IPS DF 4.7 (cell line): Measurements from ENCODE around the gene GABPB1.
"Not testable (repeated sequence)": the region's sequence is repeated elsewhere in the genome, so short reads cannot be mapped to it uniquely, and the experiment has no call there.

Experiments
- DNase-seq: peaks from one replicate; pipeline ENCODE4 v3.0.0-alpha.2; 2013; ENCODE audit warnings: low spot score; ENCODE audit errors: extremely low read depth

Gene GABPB1

DNA sequence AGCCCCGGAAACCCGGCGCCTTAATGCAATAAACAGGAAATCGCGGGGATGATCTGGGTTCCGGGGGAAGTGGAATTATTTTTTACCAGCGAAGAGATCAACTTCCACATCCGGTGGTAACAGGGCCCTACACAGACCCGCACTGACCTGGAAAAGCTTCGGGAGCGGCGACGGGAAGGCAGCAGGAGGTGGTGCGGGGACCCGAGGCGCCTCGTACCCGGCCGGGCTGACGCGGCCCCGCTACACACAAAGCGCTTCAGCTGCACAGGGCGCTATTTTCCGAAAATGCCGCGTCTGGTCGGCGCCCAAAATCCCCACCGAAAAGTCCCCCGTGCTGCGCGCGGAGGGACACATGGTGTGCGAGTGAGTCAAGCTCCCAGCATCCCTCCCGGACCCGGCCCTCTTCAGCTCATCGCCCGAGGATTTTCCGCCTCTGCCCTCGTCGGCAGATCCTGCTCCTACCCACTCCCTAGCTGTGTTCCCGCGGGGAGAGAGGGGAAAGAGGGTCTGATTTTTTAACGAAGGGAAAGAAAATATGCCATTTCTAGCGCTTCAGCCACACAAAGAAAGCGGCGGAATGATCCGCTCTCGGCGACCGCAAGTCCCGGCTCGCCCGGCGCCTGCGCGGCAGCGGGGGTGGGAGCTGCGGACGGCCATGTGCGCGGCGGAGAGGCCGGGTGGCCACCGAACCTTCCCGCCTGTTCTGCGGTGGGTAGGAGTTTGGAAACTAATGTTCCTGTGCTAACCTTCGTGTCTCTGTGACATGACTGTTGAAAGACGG, at the start of gene GABPB1:
Gene GABPB1 (minus strand): TSS at position 361 of the 781 bp plus-strand sequence. CDS start 45,400 bp downstream, outside the sequence.
- DNase-seq = no peak

DNA sequence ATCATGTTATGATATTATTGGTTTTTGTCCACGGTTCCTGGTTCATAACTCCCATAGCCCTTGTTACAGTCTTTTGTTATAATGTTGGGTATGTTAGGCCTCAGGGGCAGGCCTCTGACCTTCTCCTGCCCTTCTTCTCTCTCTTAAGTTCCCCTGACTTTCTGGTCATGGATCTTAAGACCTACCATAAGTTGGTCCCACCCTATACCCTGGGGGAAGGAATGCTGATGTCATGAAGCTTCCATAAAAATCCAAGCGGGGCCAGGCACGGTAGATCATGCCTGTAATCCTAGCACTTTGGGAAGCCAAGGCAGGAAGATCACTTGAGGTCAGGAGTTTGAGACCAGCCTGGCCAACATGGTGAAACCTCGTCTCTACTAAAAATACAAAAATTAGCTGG, 36.6 kb upstream of the GABPB1 start:
- not testable (repeated sequence) for DNase-seq

DNA sequence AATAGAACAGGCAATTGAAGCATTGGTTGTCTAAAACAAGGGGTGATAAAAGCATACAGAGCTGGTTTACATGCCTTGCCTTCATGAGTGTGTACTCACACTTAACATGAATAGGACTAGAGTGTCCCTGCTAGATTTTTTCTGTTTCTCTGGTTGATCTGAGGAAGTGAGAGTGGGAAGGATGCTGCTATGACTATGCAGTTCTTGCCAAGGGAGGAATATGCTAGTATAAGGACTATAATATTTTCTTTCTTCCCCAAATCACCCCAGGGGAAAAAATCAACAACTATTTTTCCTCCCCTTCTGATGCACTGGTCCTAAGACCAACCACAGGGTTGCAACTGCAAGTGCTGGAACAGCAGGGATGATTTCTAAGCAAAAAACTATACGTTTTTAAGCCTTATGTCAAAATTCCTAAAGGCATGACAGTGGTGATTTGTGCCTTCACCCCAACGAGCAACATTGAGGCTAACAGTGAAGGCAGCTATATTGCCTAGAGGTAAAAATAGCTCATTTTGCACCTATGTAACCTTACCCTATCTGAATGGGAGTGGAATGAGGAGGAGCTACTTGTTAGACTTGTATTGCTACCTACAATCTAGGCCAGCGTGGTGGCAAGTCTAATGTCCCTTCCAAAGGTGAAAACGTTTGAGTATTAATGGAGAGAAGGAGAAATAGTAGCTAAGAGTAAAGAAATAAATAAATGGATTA, 35.7 kb upstream of the GABPB1 start:
- DNase-seq = no peak

DNA sequence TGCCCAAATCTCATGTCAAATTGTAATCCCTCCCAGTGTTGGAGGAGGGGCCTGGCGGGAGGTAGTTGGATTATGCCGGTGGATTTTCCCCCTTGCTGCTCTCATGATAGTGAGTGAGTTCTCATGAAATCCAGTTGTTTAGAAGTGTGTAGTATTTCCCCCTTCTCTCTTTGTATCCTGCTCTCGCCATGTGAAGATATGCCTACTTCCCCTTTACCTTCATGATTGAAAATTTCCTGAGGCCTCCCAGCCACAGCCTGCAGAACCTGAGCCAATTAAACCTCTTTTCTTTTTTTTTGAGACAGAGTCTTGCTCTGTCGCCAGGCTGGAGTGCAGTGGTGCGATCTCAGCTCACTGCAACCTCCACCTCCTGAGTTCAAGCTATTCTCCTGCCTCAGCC, 27.4 kb upstream of the GABPB1 start:
- not testable (repeated sequence) for DNase-seq

DNA sequence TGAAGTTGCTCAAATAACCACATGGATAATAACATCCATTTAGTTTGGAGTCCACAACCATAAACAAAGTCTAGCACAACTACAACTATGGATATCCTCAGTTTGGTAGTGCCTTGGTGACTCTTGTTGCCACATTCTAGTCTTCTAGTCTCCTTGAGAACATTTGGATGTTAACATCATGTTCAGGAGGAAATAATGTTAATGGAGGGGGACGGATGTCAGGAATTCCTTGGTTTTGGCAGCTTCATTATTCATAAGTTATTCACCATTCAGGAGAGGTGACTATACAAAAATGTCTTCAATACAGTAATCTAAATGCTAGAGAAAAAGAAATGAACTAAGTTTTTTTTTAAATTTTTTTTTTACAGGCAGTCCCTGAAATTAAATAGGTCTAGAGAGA, 26.4 kb upstream of the GABPB1 start:
- DNase-seq = no peak

DNA sequence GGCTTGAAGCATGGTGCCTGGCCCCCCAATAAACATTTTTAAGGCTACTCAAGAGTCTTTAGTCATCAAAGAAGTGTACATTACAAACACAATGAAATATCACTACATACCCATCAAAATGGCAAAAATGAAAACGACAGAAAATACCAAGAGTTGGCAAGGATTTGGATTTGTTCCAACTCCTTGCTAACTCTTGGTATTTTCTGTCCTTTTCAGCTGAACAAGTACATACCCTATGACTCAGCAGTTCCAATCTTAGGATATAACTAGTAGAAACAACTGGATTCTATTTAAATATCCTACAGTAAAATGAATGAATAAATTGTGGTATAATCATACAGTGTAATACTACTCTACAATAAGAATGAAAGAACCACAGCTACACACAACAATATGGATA, 25.1 kb upstream of the GABPB1 start:
- DNase-seq = no peak

DNA sequence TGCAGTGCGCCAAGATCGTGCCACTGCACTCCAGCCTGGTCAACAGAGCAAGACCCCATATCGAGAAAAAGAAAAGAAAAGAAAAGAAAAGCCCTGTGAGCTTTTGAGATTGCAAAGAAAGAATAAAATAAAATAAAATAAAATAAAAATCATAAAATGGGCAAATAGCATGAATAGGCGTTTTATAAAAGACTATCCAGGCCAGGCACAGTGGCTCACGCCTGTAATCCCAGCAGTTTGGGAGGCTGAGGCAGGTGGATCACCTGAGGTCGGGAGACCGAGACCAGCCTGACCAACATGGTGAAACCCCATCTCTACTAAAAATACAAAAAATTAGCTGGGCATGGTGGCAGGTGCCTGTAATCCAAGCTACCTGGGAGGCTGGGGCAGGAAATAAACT, 24.4 kb upstream of the GABPB1 start:
- not testable (repeated sequence) for DNase-seq

DNA sequence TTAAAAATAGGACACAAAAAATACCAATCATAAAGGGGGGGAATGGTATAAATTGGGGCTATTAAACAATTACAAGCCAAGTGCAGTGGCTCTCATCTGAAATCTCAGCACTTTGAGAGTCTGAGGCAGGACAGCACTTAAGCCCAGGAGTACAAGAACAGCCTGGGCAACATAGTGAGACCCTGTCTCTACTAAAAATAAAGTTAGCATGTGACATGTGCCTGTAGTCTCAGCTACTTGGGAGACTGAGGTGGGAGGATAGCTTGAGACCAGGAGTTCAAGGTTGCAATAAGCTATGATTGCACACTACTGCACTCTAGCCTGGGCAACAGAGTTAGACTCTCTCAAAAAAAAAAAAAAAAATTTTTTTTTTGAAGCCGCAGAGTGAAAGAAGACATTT, 23.8 kb upstream of the GABPB1 start:
- DNase-seq = no peak

DNA sequence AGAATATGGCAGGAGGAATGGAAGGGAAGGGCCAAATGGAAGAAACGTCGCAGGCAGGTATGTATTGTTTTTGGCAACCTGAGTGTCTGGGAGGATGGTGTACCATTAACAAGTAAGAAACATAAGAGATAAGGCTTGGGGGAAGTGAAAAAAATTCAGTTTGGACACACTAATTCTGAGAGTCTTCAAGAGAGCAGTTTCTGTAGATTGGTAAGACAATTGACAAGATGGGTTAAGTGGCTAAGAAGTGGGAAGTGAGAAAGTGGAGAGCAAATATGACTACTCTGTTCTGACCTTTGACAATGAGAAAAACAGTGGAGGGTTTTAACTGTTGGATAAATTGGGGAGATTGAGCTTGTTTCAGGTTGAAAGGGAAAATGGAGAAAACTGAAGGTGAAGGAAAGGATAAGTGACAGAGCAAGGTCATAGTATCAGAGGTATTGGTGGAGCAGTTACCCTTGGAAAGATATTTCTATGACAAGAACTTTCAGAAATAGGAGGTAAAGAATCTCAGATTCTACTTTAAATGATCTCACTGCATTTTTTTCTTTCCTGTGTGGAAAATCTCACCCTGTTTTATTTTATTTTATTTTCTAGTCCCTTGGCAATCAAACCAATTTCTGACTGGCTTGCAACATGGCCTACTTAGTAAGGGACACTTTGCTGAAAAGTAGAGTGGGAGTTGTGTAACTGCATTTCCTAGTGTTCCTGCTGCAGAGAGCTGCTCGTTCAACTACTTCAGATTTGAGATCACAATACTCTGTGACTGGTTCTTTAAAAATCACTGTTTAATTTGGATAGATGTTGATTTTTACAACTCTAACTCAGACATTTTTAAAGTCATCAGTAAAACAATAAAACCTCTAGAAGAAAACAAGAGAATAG, 23.1 kb upstream of the GABPB1 start:
- DNase-seq = no peak

DNA sequence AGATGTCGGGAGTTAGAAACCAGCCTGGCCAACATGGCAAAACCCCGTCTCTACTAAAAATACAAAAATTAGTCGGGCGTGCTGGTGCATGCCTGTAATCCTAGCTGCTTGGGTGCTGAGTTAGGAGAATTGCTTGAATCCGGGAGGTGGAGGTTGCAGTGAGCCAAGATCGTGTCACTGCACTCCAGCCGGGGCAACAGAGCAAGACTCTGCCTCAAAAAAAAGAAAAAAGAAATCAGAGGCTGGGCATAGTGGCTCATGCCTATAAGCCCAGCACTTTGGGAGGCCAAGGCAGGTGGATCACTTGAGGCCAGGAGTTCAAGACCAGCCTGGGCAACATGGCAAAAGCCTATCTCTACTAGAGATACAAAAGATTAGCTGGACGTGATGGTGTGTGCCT, 14.6 kb upstream of the GABPB1 start:
- not testable (repeated sequence) for DNase-seq

DNA sequence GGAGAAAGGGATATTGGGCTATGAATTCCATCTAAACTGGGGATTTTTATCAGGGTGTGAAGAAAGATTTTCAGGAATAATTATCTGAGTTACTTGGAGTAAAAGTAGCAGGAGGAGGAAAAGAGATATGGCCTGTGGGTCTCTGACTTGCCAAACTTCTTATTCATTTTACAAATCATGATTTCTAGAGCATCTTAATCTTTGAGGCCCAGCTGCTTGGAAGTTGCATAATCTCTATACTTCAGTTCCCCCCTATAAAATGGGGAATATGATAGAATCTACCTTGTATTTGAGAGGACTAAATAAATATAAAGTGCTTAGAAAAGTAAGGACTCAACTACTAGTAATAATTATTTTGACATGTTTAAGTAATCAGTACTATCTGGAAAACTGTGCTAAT, 11.0 kb upstream of the GABPB1 start:
- no peak for DNase-seq

DNA sequence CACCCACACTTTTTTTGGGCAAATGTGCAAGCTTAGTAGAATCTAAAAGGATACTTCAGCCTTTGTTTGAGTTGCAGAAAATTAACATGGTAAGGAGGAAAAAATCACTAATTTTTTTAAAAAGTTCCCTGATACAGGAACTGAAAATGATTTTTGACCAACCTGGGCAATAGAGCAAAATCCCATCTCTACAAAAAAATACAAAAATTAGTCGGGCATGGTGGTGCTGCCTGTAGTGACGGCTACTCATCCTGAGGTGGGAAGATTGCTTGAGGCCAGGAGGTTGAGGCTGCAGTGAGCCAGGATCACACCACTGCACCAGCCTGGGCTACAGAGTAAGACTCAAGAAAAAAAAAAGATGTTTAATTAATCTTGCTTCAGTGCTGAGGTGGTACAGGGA, 10.6 kb upstream of the GABPB1 start:
- no peak for DNase-seq

DNA sequence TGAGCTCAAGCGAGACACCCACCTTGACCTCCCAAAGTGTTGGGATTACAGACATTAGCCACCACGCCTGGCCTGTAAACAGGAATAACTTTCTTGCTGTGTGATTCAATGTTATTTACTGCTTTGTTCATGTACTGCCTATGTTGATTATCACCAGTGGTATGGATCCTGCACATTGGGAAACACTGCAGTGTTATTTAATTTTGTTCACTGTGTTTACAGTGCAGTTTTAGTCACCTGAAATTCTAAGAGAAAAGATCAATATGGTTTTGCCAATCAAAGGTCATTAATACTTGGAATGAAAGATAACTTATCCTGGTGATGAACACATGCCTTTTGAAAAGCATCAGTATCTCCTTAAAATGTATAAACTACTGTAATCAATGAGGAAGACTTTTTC, 8.6 kb upstream of the GABPB1 start:
- DNase-seq = no peak

DNA sequence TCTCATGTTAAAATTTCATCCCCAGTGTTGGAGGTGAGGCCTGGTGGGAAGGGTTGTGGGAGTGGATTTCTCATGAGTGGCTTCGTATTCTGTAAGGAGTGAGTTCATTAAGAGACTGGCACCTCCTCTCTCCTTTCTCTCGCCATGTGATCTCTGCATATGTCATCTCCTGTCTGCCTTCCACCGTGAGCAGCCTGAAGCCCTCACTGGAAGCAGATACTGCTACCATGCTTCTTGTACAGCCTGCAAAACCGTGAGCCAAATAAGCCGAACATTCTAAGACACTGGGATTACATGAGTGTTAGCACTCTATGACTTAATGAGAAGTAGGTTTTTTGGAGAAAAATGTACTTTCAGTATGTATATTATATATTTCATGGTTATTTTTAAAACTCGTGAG, 6.8 kb upstream of the GABPB1 start:
- no peak for DNase-seq

DNA sequence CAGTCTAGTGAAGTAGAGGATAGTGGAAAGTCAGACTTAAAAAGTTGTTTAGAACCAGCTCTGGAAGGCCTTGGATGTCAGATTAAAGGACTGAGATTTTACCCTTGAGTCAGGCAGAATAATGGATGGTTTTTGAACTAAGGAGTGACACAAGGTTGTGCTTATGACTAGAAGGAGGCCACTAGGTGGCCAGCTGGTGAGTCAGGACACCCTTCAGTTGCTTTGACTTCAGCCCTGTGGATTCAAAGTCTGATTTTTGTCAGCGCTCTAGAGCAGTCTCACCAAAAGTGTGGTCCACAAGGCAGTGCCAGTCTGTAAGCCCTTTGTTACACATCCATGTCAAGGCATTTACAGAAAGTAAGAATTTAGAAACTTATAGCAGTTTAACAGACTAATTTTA, 3.8 kb upstream of the GABPB1 start:
- DNase-seq = peak; percentile 19

DNA sequence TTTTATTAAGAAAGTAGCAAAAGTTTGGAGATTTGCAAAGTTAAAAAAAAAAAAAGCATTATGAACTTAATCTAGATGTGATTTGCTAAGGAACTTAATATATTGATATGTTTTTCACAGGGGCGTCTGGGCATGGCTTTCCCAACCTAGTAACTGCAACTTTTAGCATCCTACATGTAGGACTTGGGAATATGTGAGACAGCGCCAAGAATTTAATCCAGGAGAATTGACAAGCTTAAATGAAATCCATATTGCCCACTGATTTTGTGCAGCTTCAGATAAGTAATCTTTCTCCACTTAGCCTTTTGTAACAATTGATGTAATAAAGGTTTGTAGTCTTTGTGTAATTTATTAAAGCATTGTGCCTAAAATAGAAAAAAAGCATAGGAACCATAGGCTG, 982 bp upstream of the GABPB1 start:
- DNase-seq = no peak

DNA sequence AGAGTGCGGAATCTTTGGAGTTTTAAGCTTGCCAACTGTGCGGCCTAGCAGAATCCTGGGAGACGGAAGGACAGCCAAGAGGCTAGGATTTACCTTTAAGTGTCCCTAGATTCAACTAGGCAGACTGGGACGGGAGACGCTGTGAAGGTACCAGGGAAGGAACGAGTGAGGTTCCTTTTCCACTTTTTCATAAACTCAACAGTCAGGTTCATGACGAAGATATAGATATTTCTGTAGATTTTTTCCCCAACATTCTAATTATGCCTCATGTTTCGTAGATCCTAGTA, 564 bp upstream of the GABPB1 start:
- DNase-seq = no peak

DNA sequence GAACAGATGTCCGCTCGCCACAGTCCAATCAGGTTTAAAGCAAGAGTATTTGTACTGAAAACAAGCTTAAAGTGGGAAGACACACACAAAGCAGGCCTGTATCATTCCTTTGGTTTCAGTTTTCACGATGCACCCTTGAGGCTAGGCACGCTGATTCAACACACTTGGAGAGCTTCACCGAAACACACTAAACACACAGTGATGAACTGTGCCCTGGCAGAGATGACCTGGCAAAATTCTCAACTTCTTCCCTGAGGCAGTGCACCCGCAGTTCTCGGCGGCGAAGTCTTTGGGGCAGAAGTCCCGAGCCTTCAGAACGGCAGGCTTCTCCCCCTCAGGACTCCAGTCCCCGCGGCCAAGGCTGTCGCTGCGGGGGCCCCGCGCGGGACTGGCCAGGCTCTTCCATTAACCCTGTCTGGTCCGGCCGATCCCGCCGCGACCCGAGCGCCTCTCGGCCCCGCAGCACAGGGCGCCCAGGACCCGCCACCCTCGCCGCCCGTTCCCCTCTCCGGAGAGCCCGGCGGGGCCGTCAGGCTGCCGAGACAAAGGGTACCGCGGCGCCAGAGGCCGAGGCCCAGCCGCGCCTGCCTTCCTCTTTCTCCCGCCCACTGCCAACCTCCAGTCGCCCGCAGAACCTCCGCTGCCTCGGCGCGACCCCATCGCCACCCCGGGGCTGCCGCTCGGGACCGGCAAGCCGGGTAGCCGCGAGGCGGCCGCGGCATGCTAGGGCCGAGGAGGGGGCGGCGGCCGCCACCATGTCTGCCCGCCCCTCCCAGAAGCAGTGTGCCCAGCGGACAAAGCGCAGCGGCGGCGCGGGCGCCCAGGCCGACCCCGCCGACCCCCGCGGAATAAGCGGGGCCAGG, 792 bp downstream of the GABPB1 start:
- DNase-seq = no peak

DNA sequence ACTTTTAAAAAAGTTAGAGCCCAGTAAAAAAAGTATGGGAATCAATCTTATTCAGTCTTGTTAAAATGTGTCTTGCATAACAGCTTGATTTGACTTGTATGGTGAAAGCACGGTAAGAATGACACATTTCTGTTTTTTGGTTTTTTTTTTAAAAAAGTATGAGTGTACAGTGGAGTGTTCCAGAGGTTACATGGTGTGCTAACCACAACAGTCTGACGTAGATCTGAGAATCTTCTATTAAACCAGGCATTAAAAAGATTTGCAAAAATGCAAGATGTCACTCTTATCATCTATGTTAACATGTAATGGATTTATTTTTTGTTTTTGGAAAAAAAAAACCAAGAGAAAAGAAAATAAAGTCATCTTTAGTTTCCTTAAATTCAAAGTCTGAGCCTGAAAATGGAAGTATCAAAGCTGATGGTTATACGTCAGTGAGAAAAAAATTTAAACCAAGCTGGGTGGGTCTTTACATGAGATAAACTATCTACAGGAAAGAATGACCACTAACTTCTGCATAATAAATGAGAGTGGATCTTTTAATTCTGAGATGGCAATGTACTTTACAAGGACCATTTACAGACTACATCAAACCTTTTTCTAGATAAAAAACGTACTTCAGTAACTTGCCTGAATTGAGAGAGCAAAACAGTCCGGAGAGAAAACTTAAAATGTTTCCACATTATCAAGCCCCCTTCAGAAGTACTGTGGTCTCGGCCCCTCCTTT, 1.6 kb downstream of the GABPB1 start:
- DNase-seq = no peak

DNA sequence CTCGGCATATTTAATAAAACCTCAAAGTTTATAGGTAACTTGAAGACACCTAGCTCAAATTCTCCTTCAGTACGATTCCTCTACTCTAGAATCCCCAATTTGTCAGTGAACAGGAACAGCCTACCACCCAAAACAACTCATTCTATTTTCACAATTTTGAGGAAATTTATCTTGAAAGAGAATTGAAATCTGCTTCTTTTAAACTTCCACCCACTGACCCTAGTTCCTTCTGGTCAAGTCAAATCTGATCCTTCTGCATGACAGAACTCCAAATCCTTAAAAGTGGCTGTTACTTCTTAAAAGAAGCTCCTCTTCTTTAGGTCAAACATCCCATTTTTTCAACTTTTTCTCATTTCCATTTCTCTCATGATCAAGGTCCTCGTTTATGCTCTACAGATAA, 4.4 kb downstream of the GABPB1 start:
- DNase-seq = no peak

DNA sequence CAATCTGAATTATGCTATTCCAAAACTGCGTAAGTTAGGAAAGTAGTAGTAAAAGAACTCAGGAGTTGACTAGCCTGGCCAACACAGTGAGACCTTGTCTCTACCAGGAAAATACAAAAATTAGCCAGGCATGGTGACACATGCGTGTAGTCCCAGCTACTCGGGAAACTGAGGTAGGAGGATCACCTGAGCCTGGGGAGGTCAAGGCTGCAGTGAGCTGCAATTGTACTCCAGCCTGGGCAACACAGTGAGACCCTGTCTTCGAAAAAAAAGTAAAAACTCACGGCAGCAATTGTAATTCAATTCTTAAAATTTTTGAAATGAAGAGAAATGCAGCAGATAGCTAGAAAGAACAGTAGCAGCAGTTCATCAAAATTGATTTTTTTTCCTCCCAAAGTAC, 9.7 kb downstream of the GABPB1 start:
- DNase-seq = no peak
